Caco-2 (cell line): Measurements from ENCODE around the gene FNDC3B. TPM values are rescaled to one million over a fixed set of nuclear protein-coding genes. Genes with fewer than 3 reads are reported as not detected.

Experiments used
- BruUV-seq: library from RNA; stranded (reverse); fragments of 400-500 nt; replicated peaks from 2 replicates; lab custom pipeline; 2021; lab: Mats Ljungman, UMichigan
- CTCF ChIA-PET: fragments of 300-600 bp; sonication (Branson Sonifier 250); formaldehyde crosslinking; loops from one replicate; lab custom pipeline; 2022; ENCODE audit warnings: antibody characterized with exemption; lab: Charles Lee
- POLR2A ChIA-PET: fragments of 300-600 bp; sonication (Branson Sonifier 250); formaldehyde crosslinking; loops from one replicate; lab custom pipeline; 2022; ENCODE audit warnings: antibody characterized with exemption; lab: Charles Lee
- DNase-seq, 2 experiments: peaks; one replicate each; pipeline versions ENCODE4 v3.0.0 to v3.0.0-alpha.2; 2020 to 2022
- H3K27me3 ChIP-seq: replicated peaks from 2 replicates; pipeline ENCODE4 v1.6.0; 2011; ENCODE audit warnings: low read length; ENCODE audit not compliant: control insufficient read depth, insufficient read depth
- H3K36me3 ChIP-seq: 2 replicates; pipeline ENCODE4 v1.5.1; 2011; ENCODE audit warnings: low read length; ENCODE audit not compliant: control insufficient read depth, insufficient read depth
- H3K4me1 ChIP-seq: fragments of 250-450 bp; sonication (Bioruptor Pico); 2 replicates; pipeline ENCODE4 v1.5.1; 2020; ENCODE audit warnings: mild to moderate bottlenecking
- H3K4me3 ChIP-seq: 2 replicates; pipeline ENCODE4 v1.5.1; 2011; ENCODE audit warnings: low read depth, mild to moderate bottlenecking, control low read depth, low read length
- H3K9me3 ChIP-seq: fragments of 250-450 bp; sonication (Bioruptor Pico); 2 replicates; pipeline ENCODE4 v1.5.1; 2020; ENCODE audit warnings: mild to moderate bottlenecking, moderate library complexity
- H3K27ac Mint-ChIP-seq: one replicate; pipeline ENCODE4 v1.8.0; 2022; ENCODE audit warnings: mixed read lengths; ENCODE audit not compliant: unreplicated experiment
- H3K27me3 Mint-ChIP-seq: one replicate; pipeline ENCODE4 v1.8.0; 2022; ENCODE audit warnings: mixed read lengths; ENCODE audit not compliant: insufficient read depth, unreplicated experiment
- H3K36me3 Mint-ChIP-seq: one replicate; pipeline ENCODE4 v1.8.0; 2022; ENCODE audit warnings: mild to moderate bottlenecking, mixed read lengths; ENCODE audit not compliant: insufficient read depth, unreplicated experiment
- H3K4me1 Mint-ChIP-seq: one replicate; pipeline ENCODE4 v1.8.0; 2022; ENCODE audit warnings: low read depth, mixed read lengths; ENCODE audit not compliant: unreplicated experiment
- H3K4me3 Mint-ChIP-seq: one replicate; pipeline ENCODE4 v1.8.0; 2022; ENCODE audit warnings: mild to moderate bottlenecking, moderate library complexity, mixed read lengths; ENCODE audit not compliant: unreplicated experiment
- H3K9me3 Mint-ChIP-seq: one replicate; pipeline ENCODE4 v1.8.0; 2022; ENCODE audit warnings: mixed read lengths; ENCODE audit not compliant: unreplicated experiment
- intact Hi-C: fragments of 100-400 bp; cut with micrococcal nuclease; formaldehyde crosslinking; loops from one replicate; pipeline ENCODE4 v1.10.0; 2022; ENCODE audit not compliant: unreplicated experiment
- total RNA-seq: library from RNA; stranded (reverse); gene quantifications from 2 replicates; pipeline ENCODE4 v1.2.3, GENCODE V29; 2022
- TF ChIP-seq, protein P1 (sequence below), 2 experiments: fragments of 200-600 bp in 1 of 2; IDR thresholded peaks; 1 replicate in 1 of 2; 2 replicates in 1 of 2; pipeline versions ENCODE4 v1.5.1 to v1.8.0; 2011 to 2022; ENCODE audit warnings: antibody characterized with exemption in 1 of 2, control low read depth in 1 of 2, inconsistent platforms in 1 of 2, low read depth in 1 of 2, low read length in 1 of 2, mild to moderate bottlenecking in 1 of 2, moderate library complexity in 1 of 2; ENCODE audit not compliant: insufficient read depth in 1 of 2, severe bottlenecking in 1 of 2, unreplicated experiment in 1 of 2

The FNDC3B gene
- total RNA-seq, 1 experiment from 2014 or later = 59.8 TPM

DNA sequence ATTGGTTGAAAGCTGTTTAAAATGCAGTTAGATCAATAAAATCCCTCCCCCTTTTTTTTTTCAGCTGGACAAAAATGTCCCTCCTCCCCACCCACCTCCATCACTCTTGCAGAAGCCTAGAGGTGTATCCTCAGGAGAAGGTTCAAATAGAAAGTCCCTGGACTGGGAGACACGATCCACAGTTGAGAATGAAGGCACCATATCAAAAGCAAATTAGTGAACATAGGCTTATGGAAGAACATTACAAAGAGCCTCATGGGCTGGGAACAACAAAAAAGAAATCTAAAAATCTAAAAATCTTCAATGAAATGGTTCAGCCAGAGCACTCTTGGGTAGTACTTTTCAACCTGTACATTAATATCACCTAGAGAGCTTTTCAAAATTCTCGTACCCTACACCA, 362.7 kb downstream of the FNDC3B start:
- POLR2A ChIA-PET = no interaction called here
- Mint-ChIP-seq H3K36me3 (peaks cover 20% of the 10 kb centered on the region), H3K27ac (no peak overlapping the region)

DNA sequence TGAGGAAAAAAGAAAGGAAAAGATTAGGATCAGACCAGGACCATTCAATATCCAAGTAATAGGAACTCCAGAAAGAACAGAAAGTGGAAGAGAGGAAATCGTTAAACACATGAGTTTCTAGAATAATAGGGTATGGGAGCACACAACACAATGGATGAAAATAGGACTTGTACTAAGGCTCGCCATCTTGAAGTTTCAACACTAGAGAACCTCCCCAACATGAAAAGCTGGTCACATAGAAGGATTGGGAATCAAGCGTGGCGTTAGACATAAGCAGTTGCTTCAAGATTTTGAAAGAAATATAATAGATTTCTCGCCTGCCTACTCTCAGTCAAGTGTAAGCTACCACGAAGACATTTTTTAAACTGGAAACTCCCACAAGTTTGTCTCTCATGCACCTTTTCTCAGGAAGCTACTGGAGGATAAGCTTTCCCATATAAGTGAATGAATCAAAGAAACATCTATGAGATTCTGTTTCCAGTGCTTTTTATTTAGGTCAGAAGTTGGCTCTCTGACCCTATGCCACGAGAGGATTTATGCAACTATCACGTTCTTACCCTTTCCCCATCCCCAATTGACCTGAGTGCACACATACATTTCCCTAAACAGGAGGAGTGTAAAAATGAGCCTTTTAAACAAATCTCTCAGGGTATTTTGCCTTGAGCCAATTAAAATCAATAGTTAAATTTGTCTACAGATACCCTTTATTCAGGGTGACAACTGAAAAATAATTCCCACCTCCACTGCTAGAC, 363.7 kb downstream of the FNDC3B start:
- H3K9me3 Mint-ChIP-seq = no peaks in the 10 kb centered on the region
- peaks cover 20% of the 10 kb centered on the region for H3K36me3 Mint-ChIP-seq

More for the DNA sequence above, 362.7 kb downstream of the FNDC3B start:
- intact Hi-C loops = no loop called here
- Histone ChIP-seq H3K4me3 (no peak overlapping the region), H3K9me3 (no peaks in the 10 kb centered on the region), H3K36me3 (no peaks in the 10 kb centered on the region), H3K27me3 (no peaks in the 10 kb centered on the region), H3K4me1 (no peaks in the 10 kb centered on the region)
- no TSS peak for BruUV-seq
- no peaks in the 10 kb centered on the region for H3K4me1 Mint-ChIP-seq
- no peaks in the 10 kb centered on the region for H3K9me3 Mint-ChIP-seq
- no peak overlapping the region for H3K4me3 Mint-ChIP-seq
- TF ChIP-seq, protein P1, sequence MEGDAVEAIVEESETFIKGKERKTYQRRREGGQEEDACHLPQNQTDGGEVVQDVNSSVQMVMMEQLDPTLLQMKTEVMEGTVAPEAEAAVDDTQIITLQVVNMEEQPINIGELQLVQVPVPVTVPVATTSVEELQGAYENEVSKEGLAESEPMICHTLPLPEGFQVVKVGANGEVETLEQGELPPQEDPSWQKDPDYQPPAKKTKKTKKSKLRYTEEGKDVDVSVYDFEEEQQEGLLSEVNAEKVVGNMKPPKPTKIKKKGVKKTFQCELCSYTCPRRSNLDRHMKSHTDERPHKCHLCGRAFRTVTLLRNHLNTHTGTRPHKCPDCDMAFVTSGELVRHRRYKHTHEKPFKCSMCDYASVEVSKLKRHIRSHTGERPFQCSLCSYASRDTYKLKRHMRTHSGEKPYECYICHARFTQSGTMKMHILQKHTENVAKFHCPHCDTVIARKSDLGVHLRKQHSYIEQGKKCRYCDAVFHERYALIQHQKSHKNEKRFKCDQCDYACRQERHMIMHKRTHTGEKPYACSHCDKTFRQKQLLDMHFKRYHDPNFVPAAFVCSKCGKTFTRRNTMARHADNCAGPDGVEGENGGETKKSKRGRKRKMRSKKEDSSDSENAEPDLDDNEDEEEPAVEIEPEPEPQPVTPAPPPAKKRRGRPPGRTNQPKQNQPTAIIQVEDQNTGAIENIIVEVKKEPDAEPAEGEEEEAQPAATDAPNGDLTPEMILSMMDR (IDR thresholded peaks at IDR 0.05; ENCODE audit: insufficient read depth in 1 of 2, low read depth in 1 of 2, low read length in 1 of 2, severe bottlenecking in 1 of 2, unreplicated experiment in 1 of 2) = no peak
- no peak for DNase-seq
- no peaks in the 10 kb centered on the region for H3K27me3 Mint-ChIP-seq
- CTCF ChIA-PET = no interaction called here

DNA sequence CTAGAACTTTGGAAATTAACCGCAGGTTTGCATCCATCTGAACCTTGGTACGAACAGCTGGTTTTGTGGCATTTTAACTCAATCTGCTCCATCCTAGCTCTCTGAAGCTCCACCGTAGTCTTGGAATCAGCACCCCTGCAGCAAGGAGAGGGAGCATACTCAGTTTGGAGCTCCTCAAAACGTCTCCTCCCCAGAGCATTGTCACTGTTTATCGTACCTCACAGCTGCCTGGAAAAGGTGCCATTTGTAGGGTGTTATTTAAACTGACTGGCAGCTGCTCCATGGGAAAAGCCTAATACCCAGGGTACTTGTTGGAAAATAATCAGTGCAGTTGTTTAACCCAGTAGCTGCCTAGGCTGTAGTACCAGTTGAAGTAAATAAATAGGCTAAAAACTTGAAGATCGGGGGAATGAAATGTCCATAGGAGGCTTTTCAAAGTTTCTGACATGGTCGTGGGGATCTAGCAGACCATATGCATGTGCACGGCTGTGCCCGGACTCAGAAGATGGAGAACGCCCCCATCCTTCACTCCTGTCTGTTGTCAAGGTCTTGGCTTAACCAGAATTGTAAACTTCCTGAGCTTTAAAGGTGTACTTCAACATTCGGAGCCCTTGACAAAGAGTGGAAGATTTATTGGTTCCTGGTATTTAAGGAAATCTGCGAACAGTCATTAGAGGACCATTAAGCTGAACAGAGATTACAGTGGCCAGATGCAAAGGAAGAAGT, 365.0 kb downstream of the FNDC3B start:
- H3K36me3 Mint-ChIP-seq = peaks cover 27% of the 10 kb centered on the region
- H3K4me1 Mint-ChIP-seq = no peaks in the 10 kb centered on the region
- H3K36me3 ChIP-seq = no peaks in the 10 kb centered on the region
- POLR2A ChIA-PET = no interaction called here
- no peaks in the 10 kb centered on the region for H3K4me1 ChIP-seq
- BruUV-seq = no TSS peak
- no peaks in the 10 kb centered on the region for H3K27me3 ChIP-seq
- intact Hi-C loops = no loop called here
- no peak overlapping the region for H3K4me3 Mint-ChIP-seq
- CTCF ChIA-PET = no interaction called here
- no peaks in the 10 kb centered on the region for H3K9me3 ChIP-seq
- no peak for DNase-seq
- H3K4me3 ChIP-seq = no peak overlapping the region
- no peak overlapping the region for H3K27ac Mint-ChIP-seq
- H3K9me3 Mint-ChIP-seq = no peaks in the 10 kb centered on the region
- H3K27me3 Mint-ChIP-seq = no peaks in the 10 kb centered on the region
- TF ChIP-seq, protein P1 (IDR thresholded peaks at IDR 0.05; ENCODE audit: insufficient read depth in 1 of 2, low read depth in 1 of 2, low read length in 1 of 2, severe bottlenecking in 1 of 2, unreplicated experiment in 1 of 2) = no peak

More for the DNA sequence above, 363.7 kb downstream of the FNDC3B start:
- H3K4me1 ChIP-seq = no peaks in the 10 kb centered on the region
- TF ChIP-seq, protein P1 (IDR thresholded peaks at IDR 0.05; ENCODE audit: insufficient read depth in 1 of 2, low read depth in 1 of 2, low read length in 1 of 2, severe bottlenecking in 1 of 2, unreplicated experiment in 1 of 2) = no peak
- Mint-ChIP-seq H3K4me3 (no peak overlapping the region), H3K4me1 (no peaks in the 10 kb centered on the region), H3K27ac (no peak overlapping the region), H3K27me3 (no peaks in the 10 kb centered on the region)
- POLR2A ChIA-PET = no interaction called here
- CTCF ChIA-PET = no interaction called here
- H3K27me3 ChIP-seq = no peaks in the 10 kb centered on the region
- no TSS peak for BruUV-seq
- no peaks in the 10 kb centered on the region for H3K9me3 ChIP-seq
- DNase-seq = no peak
- no peaks in the 10 kb centered on the region for H3K36me3 ChIP-seq
- intact Hi-C loops = no loop called here
- no peak overlapping the region for H3K4me3 ChIP-seq
